SKM-1 (cell line): ENCODE data around the gene FEZF2.

Experiments
- DNase-seq: peaks from one replicate; lab custom pipeline; 2025; ENCODE audit not compliant: unreplicated experiment; lab: John Stamatoyannopoulos, UW

Gene FEZF2

DNA sequence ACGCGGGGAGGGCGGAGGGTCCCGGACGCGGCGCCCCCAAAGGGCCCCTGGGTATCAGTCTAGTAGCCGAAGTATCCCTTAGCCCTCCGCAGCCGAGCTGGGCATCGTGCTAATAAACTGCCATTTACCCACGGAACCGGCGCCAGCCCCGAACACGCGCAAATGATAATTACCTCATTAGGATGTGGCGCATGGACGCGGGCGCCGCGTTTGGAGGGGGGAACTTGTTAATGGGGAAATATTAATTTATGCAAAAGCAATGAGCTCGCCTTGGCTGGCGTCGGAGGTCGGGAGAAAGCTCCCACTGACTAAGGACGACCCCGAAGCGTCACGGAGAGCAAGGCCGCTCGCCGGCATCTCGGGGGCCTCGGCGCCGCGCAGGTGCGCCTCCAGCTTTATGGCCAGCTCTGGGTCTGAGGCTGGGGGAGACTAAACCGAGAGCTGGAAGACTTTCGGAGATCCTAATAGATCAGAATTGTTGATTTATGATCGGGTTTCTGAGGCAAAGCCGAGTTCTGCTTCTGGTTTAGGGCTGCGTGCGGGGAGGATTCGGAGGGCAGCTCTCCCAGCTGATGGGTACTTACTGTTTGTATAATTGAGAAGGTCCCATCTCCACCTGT is 474 bp upstream of the FEZF2 start:
- no peak for DNase-seq

DNA sequence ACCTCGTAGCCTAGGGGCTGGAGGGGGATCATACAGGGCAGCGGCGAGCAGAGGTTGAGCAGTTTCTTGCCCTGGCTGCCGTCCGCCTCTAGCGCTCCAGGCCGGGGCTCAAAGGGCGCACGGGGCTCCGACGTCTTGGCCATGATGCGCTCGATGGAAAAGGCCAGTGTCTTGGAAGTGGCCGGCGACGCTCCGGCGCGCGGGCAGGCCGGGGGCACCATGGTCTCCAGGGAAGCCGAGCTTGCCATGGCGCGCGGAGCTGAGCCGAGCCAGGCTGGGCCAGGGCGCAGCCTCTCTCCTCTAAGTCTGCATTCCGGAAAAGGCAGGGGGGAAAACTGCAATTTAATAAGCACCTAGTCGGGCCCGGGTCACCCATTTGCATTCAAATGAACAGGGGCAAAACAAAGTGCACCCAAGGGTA is 719 bp downstream of the FEZF2 start:
- DNase-seq: no peak

DNA sequence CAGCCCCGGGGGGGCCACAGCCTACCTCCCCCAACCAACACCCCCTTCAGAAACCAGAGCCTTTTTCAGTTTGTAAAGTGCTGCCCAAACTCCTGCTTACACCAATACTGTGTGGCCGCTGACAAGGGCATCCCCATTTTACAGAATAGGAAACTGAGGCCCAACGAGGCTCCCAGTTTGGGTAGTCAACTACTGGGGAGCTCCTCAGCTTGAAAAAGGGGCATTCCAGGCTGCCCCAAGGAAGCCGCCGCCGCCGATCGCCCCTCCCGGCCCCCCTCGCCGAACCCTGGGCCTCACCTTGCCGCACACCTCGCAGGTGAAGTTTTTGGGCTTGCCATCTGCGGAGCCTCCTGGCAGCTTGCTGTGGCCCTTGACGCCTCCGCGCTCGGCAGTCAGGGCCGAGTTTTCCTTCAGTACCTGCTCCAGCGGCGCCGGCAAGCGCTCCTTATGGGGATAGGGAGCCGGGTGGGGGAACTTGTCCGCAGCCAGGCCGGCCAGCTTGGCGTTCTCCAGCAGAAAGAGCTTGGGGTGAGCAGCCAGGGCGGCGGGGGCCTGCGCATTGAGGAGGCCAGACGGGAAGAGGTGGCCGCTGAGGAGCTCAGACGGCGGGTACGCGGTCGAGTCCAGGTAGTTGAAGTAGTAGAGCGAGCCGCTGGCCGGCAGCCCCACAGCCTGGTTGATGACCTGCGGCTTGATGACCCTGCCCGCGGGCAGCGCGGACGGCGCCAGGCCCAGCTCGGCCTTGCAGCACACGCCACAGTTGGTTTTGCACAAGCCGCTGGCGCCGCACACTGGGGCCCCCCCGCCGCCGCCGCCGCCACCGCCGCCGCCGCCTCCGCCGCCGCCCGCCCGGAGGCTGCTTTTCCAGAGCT is 1.4 kb downstream of the FEZF2 start:
- DNase-seq: no peak

DNA sequence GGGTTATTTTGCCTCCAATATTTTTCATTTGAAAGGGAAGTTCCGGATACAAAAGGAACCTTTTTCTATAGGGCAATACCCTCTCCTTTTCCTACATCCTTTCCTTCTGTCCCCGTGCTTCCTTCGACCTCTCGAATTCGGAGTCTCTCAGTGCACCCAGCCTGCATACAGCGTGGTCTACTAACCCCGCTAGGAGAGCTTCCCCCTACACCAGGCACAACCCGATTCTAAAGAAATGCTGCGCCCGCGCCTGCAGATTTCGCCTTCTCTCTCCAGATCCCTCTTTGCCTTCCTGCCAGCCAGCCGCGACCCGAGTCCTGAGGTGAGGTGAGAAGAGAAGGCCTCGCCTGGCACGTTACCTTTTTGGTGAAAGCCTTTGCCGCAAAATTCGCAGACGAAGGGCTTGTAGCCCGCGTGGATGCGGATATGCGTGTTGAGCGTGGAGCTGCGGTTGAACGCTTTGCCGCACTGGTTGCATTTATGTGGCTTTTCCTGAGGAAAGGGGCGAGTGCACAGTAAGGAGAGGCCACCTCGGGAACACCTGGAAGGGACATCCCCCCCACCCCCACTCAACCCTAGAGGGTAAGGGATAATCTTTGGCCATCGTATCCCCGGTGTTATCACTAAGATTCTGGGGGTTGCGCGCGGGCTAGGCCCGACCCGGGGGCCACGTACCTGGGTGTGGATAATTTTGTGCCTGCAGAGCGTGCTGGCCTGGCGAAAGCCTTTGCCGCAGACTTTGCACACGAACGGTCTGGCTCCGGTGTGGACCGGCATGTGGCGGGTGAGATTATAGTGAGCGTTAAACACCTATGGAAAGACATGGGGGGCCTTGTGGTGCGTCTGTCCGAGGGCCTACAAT is 2.3 kb downstream of the FEZF2 start:
- DNase-seq: no peak

DNA sequence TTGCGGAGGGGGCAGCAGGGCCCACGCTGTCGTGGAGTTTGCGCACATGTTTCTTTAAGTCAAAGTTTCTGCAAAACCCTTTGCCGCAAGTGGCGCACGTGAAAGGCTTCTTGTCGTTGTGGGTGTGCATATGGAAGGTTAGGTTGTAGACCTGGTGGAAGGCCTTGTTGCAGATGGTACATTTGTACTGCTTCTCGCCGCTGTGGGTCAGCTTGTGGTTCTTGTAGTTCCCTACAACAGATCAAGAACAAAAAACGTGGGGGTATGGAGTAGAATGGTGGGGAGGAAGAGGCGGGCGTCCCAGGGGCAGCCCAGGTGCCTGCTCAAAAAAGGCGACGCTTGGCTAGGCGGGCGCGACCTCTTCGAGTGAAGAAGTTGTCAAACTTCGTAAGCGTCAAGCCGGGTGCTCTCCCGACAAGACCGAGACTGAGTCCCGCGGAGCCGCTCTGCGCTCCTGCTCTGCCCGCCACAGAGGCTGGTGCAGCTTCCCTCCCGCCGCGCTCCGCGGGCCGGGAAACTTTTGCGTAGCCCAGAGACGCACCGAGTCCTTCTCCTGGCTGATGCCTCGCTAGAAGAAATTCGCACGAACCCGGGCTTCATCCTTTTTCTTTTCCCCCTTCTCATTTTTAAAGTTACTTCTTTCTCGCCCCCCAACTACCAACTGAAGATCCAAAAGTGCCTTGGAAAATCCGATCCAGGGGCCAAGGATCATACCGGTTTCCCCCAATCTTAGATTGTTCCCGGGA is 3.1 kb downstream of the FEZF2 start:
- DNase-seq: no peak

DNA sequence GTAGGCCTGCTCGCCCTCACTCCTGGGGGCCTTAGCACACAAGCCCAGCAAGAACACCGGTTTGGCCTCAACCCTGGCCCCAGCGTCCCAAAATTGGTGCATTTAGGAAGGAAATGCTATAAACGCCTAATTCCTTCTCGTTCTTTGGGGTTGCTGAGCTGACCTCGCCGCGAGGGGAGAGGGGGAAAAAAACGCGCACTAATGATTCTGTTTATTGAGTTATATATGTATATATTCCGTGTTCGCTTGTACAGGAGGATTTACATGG is 3.9 kb downstream of the FEZF2 start:
- DNase-seq: no peak

DNA sequence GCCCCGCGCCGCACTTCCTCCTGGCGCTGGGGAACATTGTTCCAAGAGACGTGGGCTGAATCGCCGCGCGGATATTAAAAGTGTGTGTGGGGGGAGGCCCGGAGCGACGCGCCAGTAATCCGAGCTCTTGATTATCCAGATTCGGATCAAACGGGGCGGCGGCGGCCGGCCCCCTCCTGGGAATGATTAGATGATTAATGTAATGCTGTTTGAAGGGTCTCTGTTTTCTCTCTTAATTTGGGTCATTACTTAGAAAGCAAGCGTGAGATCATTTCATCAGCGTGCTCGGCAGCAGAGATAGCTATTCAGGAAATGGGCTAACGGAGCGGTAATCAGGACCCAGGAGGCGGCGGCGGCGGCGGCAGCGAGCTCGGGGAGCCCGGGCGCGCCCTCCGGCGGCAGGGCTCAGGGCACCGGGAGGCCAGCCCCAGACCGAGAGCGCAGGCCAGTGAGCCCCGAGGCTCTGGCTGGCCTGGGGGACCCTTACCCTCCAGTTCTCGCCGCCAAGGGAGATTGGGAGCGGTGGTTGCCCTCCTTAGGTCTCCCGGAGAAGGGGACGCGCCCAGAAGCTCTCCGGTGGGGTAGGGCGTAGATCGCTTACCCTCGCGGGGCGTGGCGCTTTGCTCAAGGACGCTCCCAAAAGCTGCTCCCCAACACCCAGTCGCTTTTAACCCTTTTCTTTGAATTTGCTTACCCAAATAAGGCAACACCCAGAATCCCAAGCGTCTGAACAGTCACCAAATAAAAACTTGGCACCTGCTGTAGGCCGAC is 4.5 kb downstream of the FEZF2 start:
- DNase-seq: no peak

DNA sequence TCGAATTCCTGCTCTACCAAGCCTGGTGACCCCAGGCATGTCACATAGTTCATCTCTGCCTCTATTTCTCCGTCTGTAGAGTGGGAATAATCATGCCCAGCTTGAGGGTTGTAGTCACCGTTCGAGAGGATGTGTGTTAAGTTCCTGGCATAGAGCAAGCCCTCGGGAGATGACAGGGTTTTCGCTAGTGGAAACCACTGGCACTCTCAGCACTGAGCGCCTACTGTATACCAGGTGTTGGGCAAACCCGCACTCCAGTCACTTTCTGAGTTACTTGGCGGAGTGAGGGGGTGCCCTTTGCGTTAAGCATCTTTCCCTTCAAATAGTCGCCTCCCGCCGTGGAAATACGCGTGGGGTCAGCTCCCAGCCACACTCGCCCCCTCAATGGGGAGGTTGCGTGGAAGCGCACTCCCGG is 5.1 kb downstream of the FEZF2 start:
- no peak for DNase-seq

DNA sequence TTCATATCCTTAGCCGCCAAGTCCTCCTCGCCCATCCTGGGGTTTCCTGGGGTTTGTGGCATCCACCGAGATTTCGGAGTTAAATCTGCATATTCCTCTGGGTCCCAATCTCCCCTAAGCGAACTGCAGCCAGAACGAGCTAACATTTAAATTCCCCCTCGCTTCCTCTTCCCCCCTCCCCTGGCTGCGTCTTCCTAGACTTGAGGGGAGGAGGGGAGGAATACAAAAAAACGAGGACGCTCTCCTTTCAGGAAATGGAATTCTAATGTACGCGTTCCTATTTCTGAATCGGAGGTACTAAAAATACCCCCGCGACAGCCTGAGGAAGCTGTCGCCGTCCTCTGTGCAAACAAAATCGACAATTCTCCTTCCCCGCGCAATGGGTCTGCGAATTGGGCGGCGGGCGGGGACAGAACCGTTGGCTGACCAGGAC is 5.6 kb downstream of the FEZF2 start:
- no peak for DNase-seq

DNA sequence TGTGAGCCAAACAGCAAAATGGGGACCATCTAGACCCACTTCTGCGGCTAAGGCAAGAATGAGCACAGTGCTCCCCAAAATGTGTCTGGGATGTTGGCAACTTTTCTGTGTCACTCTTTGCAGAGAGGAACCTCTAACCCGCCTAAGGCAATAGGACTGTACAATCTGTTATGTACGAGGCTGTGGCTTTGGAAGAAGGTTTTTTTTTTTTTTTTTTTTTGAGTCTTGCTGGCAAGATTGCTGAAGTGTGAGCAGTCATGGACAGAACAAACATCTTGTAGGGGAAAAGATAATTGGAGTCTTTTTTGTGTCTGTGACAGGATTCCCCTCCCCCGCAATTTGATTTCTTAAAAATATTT is 7.2 kb downstream of the FEZF2 start:
- DNase-seq: no peak

DNA sequence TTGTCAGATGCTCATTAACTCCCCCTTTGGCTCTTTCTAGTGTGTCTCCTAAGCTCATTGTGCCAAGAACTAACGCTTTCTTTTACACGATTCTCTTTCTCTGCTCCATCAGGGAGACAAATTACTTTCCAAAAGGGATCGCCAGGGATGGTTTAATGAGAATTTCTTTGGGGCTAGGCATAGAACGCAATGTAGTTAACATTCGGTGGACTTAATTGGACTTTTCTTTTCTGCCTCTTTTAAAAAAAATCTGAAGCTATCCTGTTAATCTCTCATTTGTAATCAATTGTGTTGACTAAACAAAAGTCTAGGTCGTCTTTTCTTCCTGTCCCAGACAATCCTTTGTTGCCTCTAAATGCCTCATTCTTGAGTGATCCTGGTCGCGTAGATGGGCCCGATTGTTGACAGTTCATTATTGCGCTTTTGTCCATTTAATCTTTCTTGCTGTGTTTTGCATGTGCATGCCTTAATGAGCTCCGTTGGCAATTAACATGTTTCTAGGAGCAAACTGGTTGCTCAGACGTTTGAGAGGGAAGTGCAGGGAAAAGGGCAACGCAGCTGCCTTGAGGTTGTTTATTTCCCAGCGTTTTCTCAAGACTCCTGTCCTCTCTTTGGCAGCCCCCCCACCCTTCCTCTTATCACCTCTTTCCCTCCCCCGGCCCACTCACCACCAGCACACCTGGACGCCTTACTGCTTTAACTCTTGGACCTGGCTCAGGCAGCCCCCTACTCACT is 7.8 kb downstream of the FEZF2 start:
- DNase-seq: no peak

DNA sequence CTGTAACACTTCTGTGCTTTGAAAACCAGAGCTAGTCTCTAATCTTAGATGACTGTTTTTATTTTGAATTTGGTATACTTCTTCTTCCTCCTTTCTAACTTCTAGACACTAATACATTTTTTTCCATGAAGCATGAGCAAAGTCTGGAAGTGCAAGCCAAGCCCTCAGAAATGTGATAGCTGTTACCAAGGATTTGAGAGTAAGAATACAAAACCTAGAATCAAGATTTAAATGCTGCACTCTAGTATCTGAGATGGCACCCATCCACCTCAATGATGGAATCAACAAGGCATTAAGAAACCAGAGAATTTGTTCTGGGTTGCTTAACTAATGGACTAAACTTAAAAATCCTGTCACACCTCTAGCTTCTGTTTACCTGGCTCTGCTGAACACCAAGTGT is 9.2 kb downstream of the FEZF2 start:
- no peak for DNase-seq

DNA sequence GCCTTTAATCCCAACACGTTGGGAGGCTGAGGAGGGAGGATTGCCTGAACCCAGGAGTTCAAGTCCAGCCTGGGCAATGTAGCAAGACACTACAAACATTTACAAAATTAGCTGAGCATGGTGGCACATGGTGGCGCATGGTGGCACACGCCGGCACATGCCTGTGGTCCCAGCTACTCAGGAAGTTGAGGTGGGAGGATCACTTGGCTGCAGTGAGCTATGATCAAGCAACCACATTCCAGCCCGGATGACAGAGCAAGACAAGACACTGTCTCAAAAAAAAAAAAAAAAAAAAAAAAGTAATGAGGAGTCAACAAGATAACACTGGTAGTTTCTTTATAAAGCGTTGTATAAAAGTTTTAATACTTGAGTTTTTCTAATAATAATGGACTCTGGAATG is 10.1 kb downstream of the FEZF2 start:
- no peak for DNase-seq

DNA sequence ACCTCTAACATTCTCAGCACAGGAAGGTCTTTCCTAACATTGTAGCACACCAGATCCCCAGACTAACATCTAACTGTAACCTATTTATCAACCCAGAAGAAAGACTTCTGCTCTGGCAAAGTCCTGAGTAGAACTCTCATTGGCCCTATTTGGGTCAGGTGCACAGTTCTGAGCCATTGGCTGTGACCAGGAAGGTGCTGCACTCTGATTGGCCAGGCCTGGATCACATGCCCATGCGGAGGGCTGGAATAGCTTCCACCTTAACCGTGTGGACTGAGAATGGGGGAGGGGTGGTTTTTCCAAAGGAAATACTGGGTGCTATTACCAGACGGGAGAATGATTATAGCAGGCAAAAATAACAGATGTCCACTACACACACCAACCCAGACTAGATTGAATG is 11.5 kb downstream of the FEZF2 start:
- no peak for DNase-seq

DNA sequence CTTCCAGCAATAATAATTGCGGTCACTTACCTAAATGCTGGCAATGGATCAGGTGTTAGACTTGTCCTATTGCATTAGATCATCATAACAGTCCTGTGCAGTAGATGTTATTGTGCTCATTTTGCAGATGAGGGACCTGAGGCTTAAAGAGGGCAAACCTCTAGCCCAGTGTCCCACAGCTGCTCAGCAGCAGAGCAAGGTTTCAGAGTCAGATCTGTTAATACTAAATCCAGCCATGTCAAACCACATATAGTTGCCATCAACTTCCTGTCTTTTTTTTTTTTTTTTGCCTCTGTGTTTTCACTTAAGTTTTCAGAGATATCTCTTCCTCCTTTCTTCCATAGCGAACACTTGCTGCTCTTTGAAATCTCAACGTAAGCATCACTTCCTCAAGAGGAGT is 12.1 kb downstream of the FEZF2 start:
- no peak for DNase-seq

DNA sequence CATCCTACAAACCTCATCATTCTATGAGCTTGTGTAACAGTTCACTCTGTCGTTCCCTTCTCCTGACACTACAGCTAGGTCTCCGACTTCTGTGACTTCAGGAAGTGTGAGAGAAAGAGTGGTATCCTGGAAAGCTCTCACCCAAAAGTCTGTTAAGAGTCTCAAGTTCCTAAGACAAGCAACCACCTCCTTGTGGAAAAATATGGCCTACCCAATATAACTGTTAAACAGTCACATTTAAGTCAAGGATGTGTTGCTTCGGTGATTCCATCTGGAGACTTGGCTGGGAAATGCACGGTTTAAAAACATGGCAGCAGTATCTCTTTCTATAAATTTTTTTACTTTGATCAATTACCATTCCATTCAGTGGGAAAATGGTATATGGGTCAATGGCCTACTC is 13.8 kb downstream of the FEZF2 start:
- DNase-seq: no peak

DNA sequence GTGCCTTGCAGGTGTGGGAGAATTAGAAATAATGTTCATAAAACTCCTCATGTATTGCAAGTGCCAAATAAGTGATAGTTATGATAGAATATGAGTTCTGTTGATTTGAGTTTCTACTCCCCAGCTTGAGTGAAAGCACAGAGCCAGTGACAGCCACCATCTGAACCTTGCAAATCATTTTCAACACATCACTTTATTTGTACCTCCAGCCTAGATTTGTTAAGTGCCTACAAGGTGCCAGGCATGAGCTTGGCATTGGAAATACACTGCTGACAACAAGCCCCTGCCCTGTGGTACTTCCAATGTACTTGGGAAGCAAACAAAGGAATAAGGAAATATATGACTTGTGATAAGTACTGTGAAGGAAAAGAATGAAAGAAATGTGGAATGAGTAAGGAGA is 17.0 kb downstream of the FEZF2 start:
- DNase-seq: no peak

DNA sequence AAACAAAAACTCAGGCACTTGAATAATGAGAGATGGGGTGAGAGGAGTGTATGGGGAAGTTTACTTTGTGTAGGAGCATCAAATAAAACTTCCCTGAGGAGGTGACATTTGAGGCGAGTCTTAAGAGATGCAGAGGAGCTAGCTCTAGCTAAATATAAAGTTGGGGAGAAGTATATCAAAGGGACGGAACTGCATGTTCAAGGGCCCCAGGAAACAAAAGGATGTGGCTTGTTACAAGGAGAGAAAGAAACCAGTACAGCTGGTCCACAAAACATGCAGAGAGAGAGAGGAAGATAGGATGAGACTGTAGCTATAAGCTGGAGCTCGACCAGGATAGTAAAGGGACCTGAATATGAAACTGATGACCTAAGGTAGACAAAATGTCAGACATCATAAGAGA is 17.6 kb downstream of the FEZF2 start:
- no peak for DNase-seq

DNA sequence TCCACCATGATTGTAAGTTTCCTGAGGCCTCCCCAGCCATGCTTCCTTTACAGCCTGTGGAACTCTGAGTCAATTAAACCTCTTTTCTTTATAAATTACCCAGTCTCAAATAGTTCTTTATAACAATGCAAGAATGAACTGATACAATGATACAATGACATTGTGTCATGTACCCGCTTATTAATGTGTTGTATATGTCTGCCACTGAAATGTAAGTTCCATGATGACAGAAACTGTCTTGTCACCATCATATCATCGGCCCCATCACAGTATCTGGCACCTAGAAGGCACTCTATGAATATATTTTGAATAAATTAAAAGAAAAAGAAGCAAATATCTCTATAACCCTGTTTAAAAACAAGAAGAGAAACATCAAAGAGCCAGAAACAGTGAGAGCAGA is 29.6 kb downstream of the FEZF2 start:
- no peak for DNase-seq

DNA sequence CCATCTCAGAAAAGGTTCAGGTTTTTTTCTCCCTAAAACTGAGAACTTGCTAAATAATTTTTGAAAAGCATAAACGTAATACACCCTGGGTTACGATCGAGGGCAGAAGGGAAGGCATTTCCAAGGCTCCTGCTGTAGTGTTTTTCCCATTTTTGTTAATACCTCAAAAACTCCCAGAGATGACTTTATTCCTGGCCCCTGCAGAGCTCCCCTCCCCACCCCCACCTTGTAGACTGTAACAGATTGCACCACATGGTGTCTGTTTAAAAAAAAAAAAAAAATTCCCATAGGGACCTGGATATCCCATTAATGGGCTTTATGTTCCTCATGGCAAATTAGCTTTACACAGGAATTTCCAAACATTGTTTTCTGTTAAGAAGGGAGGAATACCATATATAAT is 38.2 kb downstream of the FEZF2 start:
- no peak for DNase-seq
